GM21447 (cell line): ENCODE measurements around the gene INCA1.
A peak's percentile ranks its signal among the peaks of the same experiment; 100 is the strongest.

Experiments
- ATAC-seq: cut with Tn5 transposase; IDR thresholded peaks from one replicate; pipeline ENCODE4 v1.9.1; 2021; ENCODE audit not compliant: unreplicated experiment

INCA1 gene

GRCh38 chr17:4950075-4950745 lies 47.1 kb downstream of the INCA1 start:
- ATAC-seq: no peak

GRCh38 chr17:4949321-4950074 lies 47.8 kb downstream of the INCA1 start:
- peak; percentile 28 for ATAC-seq

GRCh38 chr17:4948931-4949320 lies 48.4 kb downstream of the INCA1 start:
- ATAC-seq: peak; percentile 36

- ATAC-seq: peak; percentile 9
Observed at GRCh38 chr17:4948166-4948930, 49.0 kb downstream of the INCA1 start, which contains the start of gene PFN1. TSS of gene PFN1 (minus strand) at chr17:4948530. CDS start at chr17:4948394, 136 bp downstream.

- no peak for ATAC-seq
Observed at GRCh38 chr17:4947411-4948165, 49.7 kb downstream of the INCA1 start.

GRCh38 chr17:4947010-4947410 lies 50.3 kb downstream of the INCA1 start:
- ATAC-seq: no peak

- ATAC-seq: no peak
Observed at GRCh38 chr17:4946312-4946976, 50.9 kb downstream of the INCA1 start.

GRCh38 chr17:4945944-4946280 lies 51.4 kb downstream of the INCA1 start:
- no peak for ATAC-seq

GRCh38 chr17:4945176-4945943 lies 52.0 kb downstream of the INCA1 start:
- ATAC-seq: no peak

- ATAC-seq: no peak
Observed at GRCh38 chr17:4944554-4945175, 52.7 kb downstream of the INCA1 start.

GRCh38 chr17:4944163-4944553 lies 53.2 kb downstream of the INCA1 start:
- ATAC-seq: no peak

GRCh38 chr17:4942760-4943508 lies 54.4 kb downstream of the INCA1 start:
- no peak for ATAC-seq

GRCh38 chr17:4941319-4941610 lies 56.1 kb downstream of the INCA1 start:
- ATAC-seq: no peak

GRCh38 chr17:4940555-4941318 lies 56.6 kb downstream of the INCA1 start:
- ATAC-seq: peak; percentile 2

GRCh38 chr17:4939796-4940554 lies 57.3 kb downstream of the INCA1 start, which contains the start of the genes RNF167 and SLC25A11:
TSS of gene RNF167 (plus strand) at chr17:4940268. CDS start at chr17:4940910, 642 bp downstream.
TSS of gene SLC25A11 (minus strand) at chr17:4940046. CDS start at chr17:4939910, 136 bp downstream.
- ATAC-seq: peak; percentile 69

GRCh38 chr17:4939546-4939795 lies 57.9 kb downstream of the INCA1 start:
- ATAC-seq: peak; percentile 6
